RPMI7951 (cell line): ENCODE data around the gene SDCCAG8. TPM values are rescaled to one million over a fixed set of nuclear protein-coding genes. Genes with fewer than 3 reads are reported as not detected.
"Not testable (repeated sequence)": the region's sequence is repeated elsewhere in the genome, so short reads cannot be mapped to it uniquely, and the experiment has no call there.

Experiments used
- DNase-seq: peaks from one replicate; pipeline ENCODE4 v3.0.0-alpha.2; 2012; ENCODE audit warnings: low read depth
- total RNA-seq: library from RNA; depleted of rRNA; stranded (reverse); fragments of >200 nt; shearing (Covaris generic); gene quantifications from 2 replicates; pipeline ENCODE4 v1.2.3, GENCODE V29; 2014; rRNA removed

The SDCCAG8 gene
- total RNA-seq = 12.5 and 16.6 TPM in 2 replicates

GRCh38 chr1:243255791-243256512 lies at the start of gene SDCCAG8:
Gene SDCCAG8, plus strand, starts transcription at chr1:243256041. Its CDS starts 133 bp downstream, at chr1:243256174.
- DNase-seq = peak; percentile 99

GRCh38 chr1:243211984-243212383 lies 43.9 kb upstream of the SDCCAG8 start:
- peak; percentile 26 for DNase-seq

- DNase-seq = peak; percentile 46
These were observed 42.6 kb upstream of the SDCCAG8 start for GRCh38 chr1:243213045-243213787.

- not testable (repeated sequence) for DNase-seq
These were observed 40.5 kb upstream of the SDCCAG8 start for GRCh38 chr1:243215276-243215875.

- no peak for DNase-seq
These were observed 39.1 kb upstream of the SDCCAG8 start for GRCh38 chr1:243216741-243217140.

GRCh38 chr1:243217349-243217748 lies 38.5 kb upstream of the SDCCAG8 start:
- no peak for DNase-seq

GRCh38 chr1:243218059-243218458 lies 37.8 kb upstream of the SDCCAG8 start:
- no peak for DNase-seq

- DNase-seq = no peak
These were observed 28.2 kb upstream of the SDCCAG8 start for GRCh38 chr1:243227622-243228021.

- DNase-seq = no peak
These were observed 26.3 kb upstream of the SDCCAG8 start for GRCh38 chr1:243229526-243229925.

GRCh38 chr1:243230914-243231313 lies 24.9 kb upstream of the SDCCAG8 start:
- peak; percentile 20 for DNase-seq

- peak; percentile 71 for DNase-seq
These were observed 21.9 kb upstream of the SDCCAG8 start for GRCh38 chr1:243233908-243234307.

- peak; percentile 38 for DNase-seq
These were observed 20.7 kb upstream of the SDCCAG8 start for GRCh38 chr1:243234978-243235647.

- no peak for DNase-seq
These were observed 19.1 kb upstream of the SDCCAG8 start for GRCh38 chr1:243236604-243237252.

- no peak for DNase-seq
These were observed 11.4 kb upstream of the SDCCAG8 start for GRCh38 chr1:243244432-243244841.

GRCh38 chr1:243246916-243247315 lies 8.9 kb upstream of the SDCCAG8 start:
- DNase-seq = peak; percentile 37

- DNase-seq = no peak
These were observed 7.9 kb upstream of the SDCCAG8 start for GRCh38 chr1:243247901-243248300.

GRCh38 chr1:243249214-243249613 lies 6.6 kb upstream of the SDCCAG8 start:
- DNase-seq = no peak

GRCh38 chr1:243250102-243250501 lies 5.7 kb upstream of the SDCCAG8 start:
- no peak for DNase-seq

- no peak for DNase-seq
These were observed 4.3 kb upstream of the SDCCAG8 start for GRCh38 chr1:243251539-243251938.

- no peak for DNase-seq
These were observed 2.5 kb upstream of the SDCCAG8 start for GRCh38 chr1:243253211-243253925.

- no peak for DNase-seq
These were observed 2.0 kb upstream of the SDCCAG8 start for GRCh38 chr1:243253926-243254232.
